AG08396 (cell line): ENCODE measurements around the gene EIF4EBP3.

ENCODE experiments used
- DNase-seq: peaks from one replicate; pipeline ENCODE4 v3.0.0; 2012; ENCODE audit warnings: low spot score, mixed read lengths

The EIF4EBP3 gene

GRCh38 chr5:140547508-140548299 is at the start of gene EIF4EBP3:
EIF4EBP3 (plus strand) TSS chr5:140547662; CDS start chr5:140547738, 76 bp downstream.
- DNase-seq, result peak; percentile 95

- no peak for DNase-seq
Measured at GRCh38 chr5:140497897-140498296, 49.6 kb upstream of the EIF4EBP3 start.

- DNase-seq, result no peak
Measured at GRCh38 chr5:140498591-140498990, 48.9 kb upstream of the EIF4EBP3 start.

- no peak for DNase-seq
Measured at GRCh38 chr5:140502834-140503233, 44.6 kb upstream of the EIF4EBP3 start.

GRCh38 chr5:140509898-140510297 is 37.6 kb upstream of the EIF4EBP3 start:
- no peak for DNase-seq

- no peak for DNase-seq
Measured at GRCh38 chr5:140513124-140513523, 34.3 kb upstream of the EIF4EBP3 start.

GRCh38 chr5:140524003-140524402 is 23.5 kb upstream of the EIF4EBP3 start:
- no peak for DNase-seq

- DNase-seq, result no peak
Measured at GRCh38 chr5:140540227-140540626, 7.2 kb upstream of the EIF4EBP3 start.

GRCh38 chr5:140542972-140543371 is 4.5 kb upstream of the EIF4EBP3 start:
- DNase-seq, result no peak

GRCh38 chr5:140544986-140545385 is 2.5 kb upstream of the EIF4EBP3 start:
- DNase-seq, result no peak

- DNase-seq, result no peak
Measured at GRCh38 chr5:140545606-140546005, 1.9 kb upstream of the EIF4EBP3 start.

- DNase-seq, result no peak
Measured at GRCh38 chr5:140546851-140547507, 483 bp upstream of the EIF4EBP3 start.

GRCh38 chr5:140548300-140548688 is 832 bp downstream of the EIF4EBP3 start:
- no peak for DNase-seq

GRCh38 chr5:140548791-140549190 is 1.3 kb downstream of the EIF4EBP3 start:
- DNase-seq, result no peak

GRCh38 chr5:140549237-140550144 is 2.0 kb downstream of the EIF4EBP3 start:
- DNase-seq, result peak; percentile 20

GRCh38 chr5:140550147-140551079 is 3.0 kb downstream of the EIF4EBP3 start:
- no peak for DNase-seq

- DNase-seq, result no peak
Measured at GRCh38 chr5:140551872-140552271, 4.4 kb downstream of the EIF4EBP3 start.

- DNase-seq, result no peak
Measured at GRCh38 chr5:140553657-140554056, 6.2 kb downstream of the EIF4EBP3 start.

GRCh38 chr5:140554454-140554853 is 7.0 kb downstream of the EIF4EBP3 start:
- DNase-seq, result peak; percentile 47

GRCh38 chr5:140555747-140556312 is 8.4 kb downstream of the EIF4EBP3 start:
- no peak for DNase-seq

- DNase-seq, result no peak
Measured at GRCh38 chr5:140556438-140556837, 9.0 kb downstream of the EIF4EBP3 start.
